Neural progenitor cell (in vitro differentiated cells): ENCODE data around the gene AMN1. TPM values are rescaled to one million over a fixed set of nuclear protein-coding genes. Genes with fewer than 3 reads are reported as not detected.

Experiments used
- DNase-seq: peaks from one replicate; pipeline ENCODE4 v3.0.0-alpha.2; 2016; ENCODE audit warnings: low spot score
- H2AFZ ChIP-seq: fragments of 200-600 bp; sonication (generic); replicated peaks from 2 replicates; pipeline ENCODE4 v1.6.1; 2016; ENCODE audit warnings: antibody characterized with exemption
- H3F3A ChIP-seq: fragments of 200-600 bp; sonication (generic); 2 replicates; pipeline ENCODE4 v1.6.1; 2016; ENCODE audit warnings: antibody characterized with exemption, low read depth
- H3K27ac ChIP-seq: fragments of 200-600 bp; sonication (generic); 2 replicates; pipeline ENCODE4 v1.5.1; 2016; ENCODE audit warnings: mild to moderate bottlenecking
- H3K27me3 ChIP-seq: fragments of 200-600 bp; sonication (generic); 2 replicates; pipeline ENCODE4 v1.6.1; 2016; ENCODE audit warnings: mild to moderate bottlenecking, moderate library complexity
- H3K36me3 ChIP-seq: fragments of 200-600 bp; sonication (generic); 2 replicates; pipeline ENCODE4 v1.5.1; 2016
- H3K4me1 ChIP-seq: fragments of 200-600 bp; sonication (generic); 2 replicates; pipeline ENCODE4 v1.6.1; 2016; ENCODE audit warnings: mixed run types
- H3K4me2 ChIP-seq: fragments of 200-600 bp; sonication (generic); 2 replicates; pipeline ENCODE4 v1.6.1; 2016
- H3K4me3 ChIP-seq: fragments of 200-600 bp; sonication (generic); 2 replicates; pipeline ENCODE4 v1.5.1; 2016
- H3K79me2 ChIP-seq: fragments of 200-600 bp; sonication (generic); 2 replicates; pipeline ENCODE4 v1.6.1; 2016; ENCODE audit warnings: low read depth
- H3K9ac ChIP-seq: fragments of 200-600 bp; sonication (generic); 2 replicates; pipeline ENCODE4 v1.6.1; 2016
- H3K9me3 ChIP-seq: fragments of 200-600 bp; sonication (generic); 2 replicates; pipeline ENCODE4 v1.5.1; 2016; ENCODE audit warnings: low read depth
- H4K20me1 ChIP-seq: fragments of 200-600 bp; sonication (generic); 2 replicates; pipeline ENCODE4 v1.6.1; 2016; ENCODE audit warnings: low read depth
- H3K27ac Mint-ChIP-seq: 3 replicates; pipeline ENCODE4 v1.8.0; 2021; ENCODE audit warnings: mixed read lengths
- H3K27me3 Mint-ChIP-seq: 2 replicates; pipeline ENCODE4 v1.8.0; 2022; ENCODE audit warnings: low read depth, mild to moderate bottlenecking, inconsistent platforms, moderate library complexity, mixed read lengths; ENCODE audit not compliant: insufficient read depth
- H3K36me3 Mint-ChIP-seq: 3 replicates; pipeline ENCODE4 v1.8.0; 2021; ENCODE audit warnings: mixed read lengths
- H3K4me1 Mint-ChIP-seq: 3 replicates; pipeline ENCODE4 v1.8.0; 2021; ENCODE audit warnings: mixed read lengths
- H3K4me3 Mint-ChIP-seq: 3 replicates; pipeline ENCODE4 v1.8.0; 2021; ENCODE audit warnings: mild to moderate bottlenecking, moderate library complexity, mixed read lengths
- H3K9me3 Mint-ChIP-seq: 3 replicates; pipeline ENCODE4 v1.8.0; 2020; ENCODE audit warnings: mixed read lengths
- EZH2 ChIP-seq: fragments of 200-600 bp; sonication (generic); IDR thresholded peaks from 2 replicates; pipeline ENCODE4 v1.6.1; 2017; ENCODE audit warnings: antibody characterized with exemption, mild to moderate bottlenecking, moderate library complexity
- EZH2phosphoT487 ChIP-seq: fragments of 200-600 bp; sonication (generic); IDR thresholded peaks from 2 replicates; pipeline ENCODE4 v1.6.1; 2017; ENCODE audit warnings: antibody characterized with exemption
- total RNA-seq: library from RNA; depleted of rRNA; stranded (reverse); fragments of >200 nt; gene quantifications from 2 replicates; pipeline ENCODE4 v1.2.3, GENCODE V29; 2015; ENCODE audit warnings: low replicate concordance
- TF ChIP-seq, protein P1 (sequence below): fragments of 200-600 bp; sonication (generic); IDR thresholded peaks from 2 replicates; pipeline ENCODE4 v1.5.1; 2017; ENCODE audit warnings: antibody characterized with exemption, mild to moderate bottlenecking

The AMN1 gene
- 18.3 and 29.4 TPM in 2 replicates for total RNA-seq

DNA sequence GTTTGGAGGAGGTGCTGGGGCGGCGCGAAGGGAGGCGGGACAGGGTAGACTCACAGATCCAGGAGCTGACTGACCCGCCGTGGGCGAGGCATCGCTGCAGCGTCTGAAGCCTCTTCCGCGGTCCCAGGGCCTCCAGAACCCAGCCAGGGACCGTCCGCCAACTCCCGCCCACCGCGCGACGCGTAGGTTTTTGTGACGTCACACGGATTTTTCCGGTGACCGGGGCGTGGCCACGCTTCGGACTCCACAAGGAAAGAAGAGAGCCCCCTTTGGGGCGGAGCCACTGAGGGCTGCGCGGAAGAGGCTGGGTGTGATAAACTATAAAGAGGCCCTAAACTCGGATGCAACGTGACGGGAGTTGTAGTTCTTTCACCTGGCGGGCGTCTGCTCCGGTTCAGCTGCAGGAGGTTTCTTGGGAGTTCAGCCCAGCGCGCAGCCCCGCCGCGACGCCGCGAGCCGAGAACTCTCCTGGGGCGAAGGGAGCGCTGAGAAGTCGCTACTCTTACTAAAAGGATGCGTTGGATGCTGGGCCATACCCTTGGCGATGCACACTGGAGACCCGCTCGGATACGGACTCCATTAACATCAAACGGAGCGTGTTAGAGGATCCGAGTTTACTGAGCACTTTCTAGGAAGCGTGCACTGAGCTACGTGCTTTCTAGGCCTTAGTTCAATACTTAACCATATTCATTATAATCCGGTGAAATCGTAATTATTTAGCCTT, at the start of gene AMN1:
AMN1 (minus strand) TSS at position 105 of the 724 bp plus-strand sequence; CDS start at position 92, 13 bp downstream.
- peaks cover 5% of the 10 kb centered on the region for H3K27me3 Mint-ChIP-seq
- peaks cover 13% of the 10 kb centered on the region for H3K9me3 Mint-ChIP-seq

DNA sequence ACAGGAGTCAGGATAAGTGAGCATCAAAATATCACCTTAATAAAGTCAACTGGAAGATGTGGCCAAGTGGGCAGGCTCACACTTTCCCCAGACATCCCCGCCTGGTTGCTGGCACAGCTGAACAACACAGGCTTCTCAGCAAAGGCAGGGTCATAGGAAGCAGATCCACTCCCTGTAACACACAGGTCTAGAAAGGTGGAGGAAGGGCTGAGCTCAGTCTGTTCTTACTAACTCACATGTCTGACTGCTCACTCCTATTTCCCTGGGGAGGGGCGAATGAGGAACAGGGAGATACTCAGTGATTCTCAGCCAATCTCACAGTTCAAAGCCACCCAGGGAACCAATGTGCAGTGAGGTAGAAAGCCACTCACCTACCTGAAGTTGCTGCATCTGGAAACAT, 45.0 kb upstream of the AMN1 start:
- H3K4me1 Mint-ChIP-seq: no peaks in the 10 kb centered on the region
- TF ChIP-seq EZH2 (no peak), EZH2phosphoT487 (no peak)
- TF ChIP-seq, protein P1, sequence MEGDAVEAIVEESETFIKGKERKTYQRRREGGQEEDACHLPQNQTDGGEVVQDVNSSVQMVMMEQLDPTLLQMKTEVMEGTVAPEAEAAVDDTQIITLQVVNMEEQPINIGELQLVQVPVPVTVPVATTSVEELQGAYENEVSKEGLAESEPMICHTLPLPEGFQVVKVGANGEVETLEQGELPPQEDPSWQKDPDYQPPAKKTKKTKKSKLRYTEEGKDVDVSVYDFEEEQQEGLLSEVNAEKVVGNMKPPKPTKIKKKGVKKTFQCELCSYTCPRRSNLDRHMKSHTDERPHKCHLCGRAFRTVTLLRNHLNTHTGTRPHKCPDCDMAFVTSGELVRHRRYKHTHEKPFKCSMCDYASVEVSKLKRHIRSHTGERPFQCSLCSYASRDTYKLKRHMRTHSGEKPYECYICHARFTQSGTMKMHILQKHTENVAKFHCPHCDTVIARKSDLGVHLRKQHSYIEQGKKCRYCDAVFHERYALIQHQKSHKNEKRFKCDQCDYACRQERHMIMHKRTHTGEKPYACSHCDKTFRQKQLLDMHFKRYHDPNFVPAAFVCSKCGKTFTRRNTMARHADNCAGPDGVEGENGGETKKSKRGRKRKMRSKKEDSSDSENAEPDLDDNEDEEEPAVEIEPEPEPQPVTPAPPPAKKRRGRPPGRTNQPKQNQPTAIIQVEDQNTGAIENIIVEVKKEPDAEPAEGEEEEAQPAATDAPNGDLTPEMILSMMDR: no peak
- H3K36me3 Mint-ChIP-seq: no peaks in the 10 kb centered on the region
- no peak overlapping the region for H3K27ac ChIP-seq
- H3K9ac ChIP-seq: no peak overlapping the region
- no peak overlapping the region for H2AFZ ChIP-seq
- no peaks in the 10 kb centered on the region for H4K20me1 ChIP-seq
- no peak overlapping the region for H3K27ac Mint-ChIP-seq
- H3K4me3 ChIP-seq: no peak overlapping the region
- H3K79me2 ChIP-seq: no peaks in the 10 kb centered on the region
- no peaks in the 10 kb centered on the region for H3K4me1 ChIP-seq
- H3K9me3 ChIP-seq: no peaks in the 10 kb centered on the region
- H3F3A ChIP-seq: no peaks in the 10 kb centered on the region
- no peak overlapping the region for H3K4me3 Mint-ChIP-seq
- peaks cover 6% of the 10 kb centered on the region for H3K27me3 Mint-ChIP-seq
- H3K27me3 ChIP-seq: no peaks in the 10 kb centered on the region
- no peaks in the 10 kb centered on the region for H3K36me3 ChIP-seq
- no peak overlapping the region for H3K4me2 ChIP-seq
- H3K9me3 Mint-ChIP-seq: peaks cover 4% of the 10 kb centered on the region
- DNase-seq: no peak

More for the DNA sequence above, at the start of gene AMN1:
- Histone ChIP-seq H3K4me1 (peaks cover 16% of the 10 kb centered on the region), H3K9me3 (no peaks in the 10 kb centered on the region), H2AFZ (peak within 1 kb of the TSS; percentile 97), H3K4me3 (peak within 1 kb of the TSS; percentile 53), H4K20me1 (no peaks in the 10 kb centered on the region), H3K36me3 (no peaks in the 10 kb centered on the region), H3K4me2 (peak within 1 kb of the TSS; percentile 82), H3K27me3 (no peaks in the 10 kb centered on the region), H3K79me2 (no peaks in the 10 kb centered on the region), H3K9ac (no peak within 1 kb of the TSS), H3K27ac (peak within 1 kb of the TSS; percentile 45), H3F3A (peaks cover 14% of the 10 kb centered on the region)
- peak within 1 kb of the TSS; percentile 96 for H3K27ac Mint-ChIP-seq
- peak within 1 kb of the TSS; percentile 97 for H3K4me3 Mint-ChIP-seq
- peaks cover 25% of the 10 kb centered on the region for H3K4me1 Mint-ChIP-seq
- TF ChIP-seq EZH2: no peak
- TF ChIP-seq, protein P1: no peak
- TF ChIP-seq EZH2phosphoT487: no peak
- peak; percentile 100 for DNase-seq
- peaks cover 2% of the 10 kb centered on the region for H3K36me3 Mint-ChIP-seq

DNA sequence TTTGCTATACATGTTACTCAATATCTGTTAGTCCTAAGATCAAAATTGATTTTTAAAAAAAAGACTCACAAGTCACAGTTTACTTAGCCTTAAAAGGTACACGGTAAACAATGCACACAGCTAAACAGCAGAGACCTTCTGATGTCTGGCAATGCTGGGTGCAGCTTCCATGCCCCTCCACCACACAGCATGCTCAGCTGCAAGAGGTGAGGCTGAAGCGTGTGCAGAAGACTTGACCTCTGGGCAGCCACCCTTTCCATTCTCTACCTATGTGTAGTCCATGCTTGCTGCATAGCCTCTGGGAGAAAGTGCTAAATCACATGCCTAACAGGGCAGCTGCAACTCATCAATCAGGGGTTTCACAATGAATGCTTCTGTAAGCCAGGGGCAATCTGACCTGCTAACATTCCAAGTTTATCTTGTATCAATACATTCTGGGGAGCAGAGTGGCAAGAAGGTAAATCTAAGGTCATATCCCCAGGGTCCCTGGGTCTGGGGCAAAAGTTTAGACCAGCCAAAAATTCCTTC, 44.5 kb upstream of the AMN1 start:
- H3K4me2 ChIP-seq: no peak overlapping the region
- Mint-ChIP-seq H3K27me3 (peaks cover 6% of the 10 kb centered on the region), H3K4me3 (no peak overlapping the region), H3K36me3 (no peaks in the 10 kb centered on the region), H3K27ac (no peak overlapping the region), H3K4me1 (no peaks in the 10 kb centered on the region), H3K9me3 (peaks cover 4% of the 10 kb centered on the region)
- H3K36me3 ChIP-seq: no peaks in the 10 kb centered on the region
- H3K79me2 ChIP-seq: no peaks in the 10 kb centered on the region
- H3K27me3 ChIP-seq: no peaks in the 10 kb centered on the region
- H3F3A ChIP-seq: no peaks in the 10 kb centered on the region
- H4K20me1 ChIP-seq: no peaks in the 10 kb centered on the region
- H3K27ac ChIP-seq: no peak overlapping the region
- no peak overlapping the region for H2AFZ ChIP-seq
- TF ChIP-seq EZH2phosphoT487 (no peak), EZH2 (no peak)
- H3K4me3 ChIP-seq: no peak overlapping the region
- no peak for DNase-seq
- H3K9ac ChIP-seq: no peak overlapping the region
- no peaks in the 10 kb centered on the region for H3K9me3 ChIP-seq
- no peaks in the 10 kb centered on the region for H3K4me1 ChIP-seq
